ENCODE data around the gene APBA1. TPM values are rescaled to one million over a fixed set of nuclear protein-coding genes. Genes with fewer than 3 reads are reported as not detected.

APBA1 gene
- total RNA-seq, 4 donors from 2014 or later, result 3.9 to 16.0 (median 6.6) TPM

GRCh38 chr9:69532396-69532795 is 139.8 kb downstream of the APBA1 start:
- TF ChIP-seq CTCF (IDR thresholded peaks at IDR 0.05; ENCODE audit: low read depth), result no peak

GRCh38 chr9:69527454-69527853 is 144.7 kb downstream of the APBA1 start:
- no peak for TF ChIP-seq CTCF (IDR thresholded peaks at IDR 0.05; ENCODE audit: low read depth)

GRCh38 chr9:69526699-69527098 is 145.5 kb downstream of the APBA1 start:
- TF ChIP-seq CTCF (IDR thresholded peaks at IDR 0.05; ENCODE audit: low read depth), result no peak

GRCh38 chr9:69519470-69520240 is 152.5 kb downstream of the APBA1 start:
- TF ChIP-seq CTCF (IDR thresholded peaks at IDR 0.05; ENCODE audit: low read depth), result no peak

GRCh38 chr9:69516353-69517322 is 155.5 kb downstream of the APBA1 start:
- no peak for TF ChIP-seq CTCF (IDR thresholded peaks at IDR 0.05; ENCODE audit: low read depth)

GRCh38 chr9:69515810-69516209 is 156.4 kb downstream of the APBA1 start:
- TF ChIP-seq CTCF (IDR thresholded peaks at IDR 0.05; ENCODE audit: low read depth), result no peak
